HG03378 (cell line): ENCODE results near the gene KIRREL3.
A peak's percentile ranks its signal among the peaks of the same experiment; 100 is the strongest.

Source experiments
- ATAC-seq: cut with Tn5 transposase; IDR thresholded peaks from one replicate; pipeline ENCODE4 v1.9.1; 2021; ENCODE audit warnings: mild to moderate bottlenecking, moderate library complexity; ENCODE audit not compliant: unreplicated experiment

KIRREL3 gene

GRCh38 chr11:126498281-126498680, 502.3 kb downstream of the KIRREL3 start:
- ATAC-seq: no peak

- no peak for ATAC-seq
Observed at GRCh38 chr11:126497581-126498122, 502.9 kb downstream of the KIRREL3 start.

- ATAC-seq: no peak
Observed at GRCh38 chr11:126496576-126497337, 503.8 kb downstream of the KIRREL3 start.

- ATAC-seq: no peak
Observed at GRCh38 chr11:126495281-126496220, 505.0 kb downstream of the KIRREL3 start.

- no peak for ATAC-seq
Observed at GRCh38 chr11:126494831-126495230, 505.7 kb downstream of the KIRREL3 start.

- ATAC-seq: no peak
Observed at GRCh38 chr11:126492331-126493082, 508.1 kb downstream of the KIRREL3 start.

- ATAC-seq: no peak
Observed at GRCh38 chr11:126491092-126491491, 509.5 kb downstream of the KIRREL3 start.

- no peak for ATAC-seq
Observed at GRCh38 chr11:126489836-126490660, 510.5 kb downstream of the KIRREL3 start.

- no peak for ATAC-seq
Observed at GRCh38 chr11:126488591-126489370, 511.8 kb downstream of the KIRREL3 start.

- ATAC-seq: no peak
Observed at GRCh38 chr11:126487711-126488110, 512.9 kb downstream of the KIRREL3 start.

- ATAC-seq: no peak
Observed at GRCh38 chr11:126485986-126486635, 514.5 kb downstream of the KIRREL3 start.

- peak; percentile 63 for ATAC-seq
Observed at GRCh38 chr11:126485021-126485792, 515.4 kb downstream of the KIRREL3 start.

- ATAC-seq: no peak
Observed at GRCh38 chr11:126484266-126484665, 516.3 kb downstream of the KIRREL3 start.

- no peak for ATAC-seq
Observed at GRCh38 chr11:126483621-126484195, 516.9 kb downstream of the KIRREL3 start.

GRCh38 chr11:126482586-126483108, 517.9 kb downstream of the KIRREL3 start:
- ATAC-seq: no peak

GRCh38 chr11:126481303-126481680, 519.3 kb downstream of the KIRREL3 start:
- ATAC-seq: no peak
